ENCODE data around the gene PRKAG1. TPM values are rescaled to one million over a fixed set of nuclear protein-coding genes. Genes with fewer than 3 reads are reported as not detected.

The PRKAG1 gene
- total RNA-seq, 2 donors from 2014 or later: 27.6 to 38.1 TPM

DNA sequence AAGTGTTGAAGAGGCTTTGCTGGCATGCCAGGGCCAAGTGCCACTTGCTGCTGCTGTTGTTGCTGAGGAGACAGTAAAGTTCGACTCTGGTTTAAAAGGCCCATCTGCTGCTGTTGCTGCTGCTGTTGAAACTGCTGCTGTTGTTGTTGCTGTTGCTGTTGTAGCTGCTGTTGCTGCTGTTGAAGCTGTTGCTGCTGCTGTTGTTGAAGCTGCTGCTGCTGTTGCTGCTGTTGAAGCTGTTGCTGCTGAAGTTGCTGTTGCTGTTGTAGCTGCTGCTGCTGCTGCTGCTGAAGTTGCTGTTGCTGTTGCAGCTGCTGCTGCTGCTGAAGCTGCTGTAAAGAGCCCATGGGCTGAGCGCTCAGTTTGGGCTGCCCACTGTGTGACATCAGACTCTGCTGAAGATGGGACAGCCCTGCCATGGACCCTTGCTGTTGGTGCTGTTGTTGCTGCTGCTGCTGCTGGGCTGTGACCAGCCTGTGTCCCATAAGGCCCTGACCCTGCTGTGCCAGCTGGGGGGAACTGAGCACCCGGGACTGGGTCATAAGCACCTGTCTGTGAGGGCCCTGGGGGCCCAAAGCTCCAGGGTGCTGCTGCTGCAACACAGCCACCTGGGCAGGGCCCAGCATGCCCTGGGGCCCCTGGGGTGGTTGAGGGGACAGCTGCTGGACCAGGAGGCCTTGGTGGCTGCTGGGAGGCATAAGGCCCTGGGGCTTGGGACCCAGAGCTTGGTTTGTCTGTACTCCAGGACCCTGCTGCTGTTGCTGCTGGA is 14.3 kb upstream of the PRKAG1 start:
- Mint-ChIP-seq H3K27me3 (ENCODE audit: insufficient read depth) (no peaks in the 10 kb centered on the region), H3K4me1 (no peaks in the 10 kb centered on the region), H3K4me3 (no peak overlapping the region), H3K27ac (no peak overlapping the region), H3K9me3 (no peaks in the 10 kb centered on the region), H3K36me3 (ENCODE audit: low read depth) (peaks cover 81% of the 10 kb centered on the region)
- H3K27me3 ChIP-seq (ENCODE audit: control insufficient read depth, insufficient read depth, low read length, poor library complexity, severe bottlenecking): no peaks in the 10 kb centered on the region
- H3K9me3 ChIP-seq (ENCODE audit: control insufficient read depth, low read length): no peaks in the 10 kb centered on the region
- TF ChIP-seq, protein P1, sequence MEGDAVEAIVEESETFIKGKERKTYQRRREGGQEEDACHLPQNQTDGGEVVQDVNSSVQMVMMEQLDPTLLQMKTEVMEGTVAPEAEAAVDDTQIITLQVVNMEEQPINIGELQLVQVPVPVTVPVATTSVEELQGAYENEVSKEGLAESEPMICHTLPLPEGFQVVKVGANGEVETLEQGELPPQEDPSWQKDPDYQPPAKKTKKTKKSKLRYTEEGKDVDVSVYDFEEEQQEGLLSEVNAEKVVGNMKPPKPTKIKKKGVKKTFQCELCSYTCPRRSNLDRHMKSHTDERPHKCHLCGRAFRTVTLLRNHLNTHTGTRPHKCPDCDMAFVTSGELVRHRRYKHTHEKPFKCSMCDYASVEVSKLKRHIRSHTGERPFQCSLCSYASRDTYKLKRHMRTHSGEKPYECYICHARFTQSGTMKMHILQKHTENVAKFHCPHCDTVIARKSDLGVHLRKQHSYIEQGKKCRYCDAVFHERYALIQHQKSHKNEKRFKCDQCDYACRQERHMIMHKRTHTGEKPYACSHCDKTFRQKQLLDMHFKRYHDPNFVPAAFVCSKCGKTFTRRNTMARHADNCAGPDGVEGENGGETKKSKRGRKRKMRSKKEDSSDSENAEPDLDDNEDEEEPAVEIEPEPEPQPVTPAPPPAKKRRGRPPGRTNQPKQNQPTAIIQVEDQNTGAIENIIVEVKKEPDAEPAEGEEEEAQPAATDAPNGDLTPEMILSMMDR (conservative IDR thresholded peaks at IDR 0.05): no peak
- H3K9ac ChIP-seq (ENCODE audit: extremely low read depth, low read length, poor library complexity, severe bottlenecking): no peak overlapping the region
- no peak overlapping the region for H3K27ac ChIP-seq (ENCODE audit: low read depth, low read length)
- H3K4me1 ChIP-seq (ENCODE audit: control insufficient read depth, insufficient read depth, low read length): no peaks in the 10 kb centered on the region
- H3K4me3 ChIP-seq (ENCODE audit: low read length): no peak overlapping the region
- no peak for DNase-seq
- WGBS, 2 experiments (ENCODE audit: insufficient coverage in 1 of 2, insufficient read length in 1 of 2): 91 to 100% methylated on average over 3 of the region's 3 CpGs
- peaks cover 87% of the 10 kb centered on the region for H3K36me3 ChIP-seq (ENCODE audit: control insufficient read depth, insufficient read depth, low read length)

DNA sequence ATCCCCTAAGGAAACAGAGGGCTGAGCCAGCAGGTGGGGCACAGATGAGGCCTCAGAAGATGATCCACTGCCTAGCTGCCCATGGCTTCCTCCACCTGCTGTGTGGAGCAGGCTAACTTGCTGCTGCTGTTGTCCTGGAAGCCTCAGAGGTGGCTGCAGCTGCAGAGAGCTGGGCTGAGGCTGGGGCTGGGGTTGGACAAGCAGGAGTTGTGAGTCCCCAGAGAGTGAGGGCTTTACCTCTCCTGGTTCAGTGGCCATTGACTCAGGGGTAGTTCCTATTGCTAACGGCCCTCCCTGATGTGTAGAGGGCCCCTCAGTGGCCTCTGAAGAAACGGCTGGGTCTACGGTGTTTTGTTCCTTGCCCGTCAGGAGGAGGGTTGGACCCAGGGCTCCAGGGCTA is 13.7 kb upstream of the PRKAG1 start:
- Histone ChIP-seq H3K36me3 (ENCODE audit: control insufficient read depth, insufficient read depth, low read length) (peaks cover 87% of the 10 kb centered on the region), H3K9ac (ENCODE audit: extremely low read depth, low read length, poor library complexity, severe bottlenecking) (no peak overlapping the region), H3K4me1 (ENCODE audit: control insufficient read depth, insufficient read depth, low read length) (no peaks in the 10 kb centered on the region), H3K9me3 (ENCODE audit: control insufficient read depth, low read length) (no peaks in the 10 kb centered on the region), H3K4me3 (ENCODE audit: low read length) (no peak overlapping the region), H3K27me3 (ENCODE audit: control insufficient read depth, insufficient read depth, low read length, poor library complexity, severe bottlenecking) (no peaks in the 10 kb centered on the region), H3K27ac (ENCODE audit: low read depth, low read length) (no peak overlapping the region)
- H3K36me3 Mint-ChIP-seq (ENCODE audit: low read depth): peaks cover 82% of the 10 kb centered on the region
- TF ChIP-seq, protein P1 (conservative IDR thresholded peaks at IDR 0.05): no peak
- H3K27ac Mint-ChIP-seq: no peak overlapping the region
- no peaks in the 10 kb centered on the region for H3K27me3 Mint-ChIP-seq (ENCODE audit: insufficient read depth)
- no peak for DNase-seq
- H3K4me1 Mint-ChIP-seq: no peaks in the 10 kb centered on the region
- no peak overlapping the region for H3K4me3 Mint-ChIP-seq
- WGBS, 2 experiments (ENCODE audit: insufficient coverage in 1 of 2, insufficient read length in 1 of 2): 90% methylated on average over 3 to 4 of the region's 4 CpGs
- H3K9me3 Mint-ChIP-seq: no peaks in the 10 kb centered on the region

DNA sequence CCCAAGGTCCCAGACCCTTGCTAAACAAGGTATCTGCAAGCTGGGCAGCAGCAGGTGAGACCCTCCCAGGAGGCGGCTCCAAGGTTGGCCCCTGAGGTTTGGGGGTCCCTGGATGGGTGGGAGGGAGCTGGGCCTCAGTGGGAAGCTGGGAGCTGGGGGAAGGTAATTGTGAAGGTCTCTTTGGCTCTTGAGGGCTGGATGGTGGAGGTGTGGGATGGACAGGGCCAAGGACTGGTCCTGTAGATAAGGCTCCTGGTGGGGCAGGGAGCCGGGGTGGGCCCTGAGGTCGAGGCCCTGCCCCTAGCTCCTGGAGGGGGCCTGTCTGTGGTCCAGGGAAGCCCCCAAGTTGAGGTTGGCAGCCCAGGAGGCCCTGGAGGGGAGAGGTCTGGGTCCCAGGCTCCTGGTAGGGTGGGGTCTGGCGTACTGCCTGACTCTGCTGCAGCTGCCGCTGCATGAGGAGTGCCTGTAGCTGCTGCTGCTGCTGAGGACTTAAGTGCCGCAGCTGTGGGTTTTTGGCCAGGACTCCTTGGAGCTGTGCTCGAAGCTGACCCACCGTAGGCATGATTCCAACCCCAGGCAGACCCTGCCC is 13.1 kb upstream of the PRKAG1 start:
- Mint-ChIP-seq H3K9me3 (no peaks in the 10 kb centered on the region), H3K4me3 (no peak overlapping the region), H3K4me1 (no peaks in the 10 kb centered on the region), H3K27me3 (ENCODE audit: insufficient read depth) (no peaks in the 10 kb centered on the region), H3K36me3 (ENCODE audit: low read depth) (peaks cover 79% of the 10 kb centered on the region), H3K27ac (no peak overlapping the region)
- Histone ChIP-seq H3K4me1 (ENCODE audit: control insufficient read depth, insufficient read depth, low read length) (no peaks in the 10 kb centered on the region), H3K9ac (ENCODE audit: extremely low read depth, low read length, poor library complexity, severe bottlenecking) (no peak overlapping the region), H3K4me3 (ENCODE audit: low read length) (no peak overlapping the region), H3K36me3 (ENCODE audit: control insufficient read depth, insufficient read depth, low read length) (peaks cover 83% of the 10 kb centered on the region), H3K27ac (ENCODE audit: low read depth, low read length) (no peak overlapping the region), H3K27me3 (ENCODE audit: control insufficient read depth, insufficient read depth, low read length, poor library complexity, severe bottlenecking) (no peaks in the 10 kb centered on the region), H3K9me3 (ENCODE audit: control insufficient read depth, low read length) (no peaks in the 10 kb centered on the region)
- TF ChIP-seq, protein P1 (conservative IDR thresholded peaks at IDR 0.05): no peak
- 94 to 100% methylated on average over 5 to 8 of the region's 8 CpGs for WGBS, 2 experiments (ENCODE audit: insufficient coverage in 1 of 2, insufficient read length in 1 of 2)
- DNase-seq: no peak
